DND-41 (cell line): ENCODE measurements around the gene AGAP1.

Source experiments
- CTCF ChIP-seq: IDR thresholded peaks from 2 replicates; pipeline ENCODE4 v1.5.1; 2012; ENCODE audit warnings: borderline replicate concordance, low read length, moderate library complexity, mild to moderate bottlenecking; ENCODE audit not compliant: poor library complexity, severe bottlenecking; ENCODE audit errors: extremely low read depth
- EZH2 ChIP-seq: IDR thresholded peaks from 3 replicates; pipeline ENCODE4 v1.6.1; 2012; ENCODE audit warnings: borderline replicate concordance, low read depth, mild to moderate bottlenecking, moderate library complexity, low read length, inconsistent platforms; ENCODE audit not compliant: severe bottlenecking

GRCh38 chr2:235513984-235514626, 20.3 kb downstream of the AGAP1 start:
- TF ChIP-seq EZH2 (no peak), CTCF (no peak)
